ENCODE measurements around the gene RPS2.

The RPS2 gene

GRCh38 chr16:1998852-1999801 lies 34.5 kb upstream of the RPS2 start:
- no peak for DNase-seq

GRCh38 chr16:1998360-1998835 lies 33.8 kb upstream of the RPS2 start:
- DNase-seq: no peak

GRCh38 chr16:1997494-1998359 lies 33.1 kb upstream of the RPS2 start:
- DNase-seq: no peak

GRCh38 chr16:1993731-1994131 lies 29.1 kb upstream of the RPS2 start:
- DNase-seq: no peak

- DNase-seq: no peak
These were observed 28.2 kb upstream of the RPS2 start for GRCh38 chr16:1992704-1993317.

- peak; percentile 99 for DNase-seq
These were observed 27.5 kb upstream of the RPS2 start for GRCh38 chr16:1991948-1992703.

- DNase-seq: no peak
These were observed 26.9 kb upstream of the RPS2 start for GRCh38 chr16:1991588-1991947.

- DNase-seq: peak; percentile 70
These were observed 26.5 kb upstream of the RPS2 start for GRCh38 chr16:1991135-1991551.

GRCh38 chr16:1990351-1991134 lies 25.9 kb upstream of the RPS2 start:
- DNase-seq: peak; percentile 59

- no peak for DNase-seq
These were observed 25.4 kb upstream of the RPS2 start for GRCh38 chr16:1990101-1990350.

GRCh38 chr16:1989209-1990100 lies 24.8 kb upstream of the RPS2 start, which contains the start of gene SYNGR3:
TSS of gene SYNGR3 (plus strand) at chr16:1989970. CDS start at chr16:1990103, 133 bp downstream.
- no peak for DNase-seq

GRCh38 chr16:1987198-1987597 lies 22.6 kb upstream of the RPS2 start:
- DNase-seq: no peak

- DNase-seq: no peak
These were observed 21.0 kb upstream of the RPS2 start for GRCh38 chr16:1985466-1986150.

- DNase-seq: peak; percentile 49
These were observed 20.0 kb upstream of the RPS2 start for GRCh38 chr16:1984347-1985225.

- peak; percentile 79 for DNase-seq
These were observed 19.1 kb upstream of the RPS2 start, which contains the start of gene GFER for GRCh38 chr16:1983544-1984346. TSS of gene GFER (plus strand) at chr16:1984193. CDS start at chr16:1984219, 26 bp downstream.

GRCh38 chr16:1982991-1983543 lies 18.4 kb upstream of the RPS2 start:
- DNase-seq: no peak

- no peak for DNase-seq
These were observed 17.4 kb upstream of the RPS2 start for GRCh38 chr16:1982013-1982433.
